Measurements from ENCODE around the gene ADGRF1. TPM values are rescaled to one million over a fixed set of nuclear protein-coding genes. Genes with fewer than 3 reads are reported as not detected.
"Not testable (repeated sequence)": the region's sequence is repeated elsewhere in the genome, so short reads cannot be mapped to it uniquely, and the experiment has no call there.

Gene ADGRF1
- total RNA-seq, 2 donors from 2014 or later = 5.6 to 11.5 TPM

GRCh38 chr6:46998436-46999017, 43.6 kb downstream of the ADGRF1 start:
- DNase-seq (ENCODE audit: low spot score) = no peak
- no peaks in the 10 kb centered on the region for H3K9me3 ChIP-seq
- H3K36me3 ChIP-seq = no peaks in the 10 kb centered on the region
- H3K27me3 ChIP-seq (replicated peaks; ENCODE audit: insufficient read depth) = no peaks in the 10 kb centered on the region
- no peak overlapping the region for H3K27ac ChIP-seq
- WGBS = 92% methylated on average over 1 of the region's 1 CpG
- H3K4me1 ChIP-seq (replicated peaks) = no peaks in the 10 kb centered on the region
- intact Hi-C loops (cut with DNase I) = no loop called here
- H3K4me3 ChIP-seq = no peak overlapping the region
- no peak for TF ChIP-seq POLR2A (IDR thresholded peaks at IDR 0.05)
- no peak for TF ChIP-seq CTCF (IDR thresholded peaks at IDR 0.05)
- TF ChIP-seq POLR2AphosphoS5 (IDR thresholded peaks at IDR 0.05) = no peak

GRCh38 chr6:46997646-46998045, 44.5 kb downstream of the ADGRF1 start:
- H3K4me1 ChIP-seq (replicated peaks) = no peaks in the 10 kb centered on the region
- WGBS = 86% methylated on average over 1 of the region's 1 CpG
- DNase-seq (ENCODE audit: low spot score) = no peak
- intact Hi-C loops (cut with DNase I) = no loop called here
- H3K4me3 ChIP-seq = no peak overlapping the region
- no peaks in the 10 kb centered on the region for H3K9me3 ChIP-seq
- TF ChIP-seq POLR2A (IDR thresholded peaks at IDR 0.05) = no peak
- no peak for TF ChIP-seq POLR2AphosphoS5 (IDR thresholded peaks at IDR 0.05)
- no peak for TF ChIP-seq CTCF (IDR thresholded peaks at IDR 0.05)
- no peaks in the 10 kb centered on the region for H3K36me3 ChIP-seq
- no peak overlapping the region for H3K27ac ChIP-seq
- no peaks in the 10 kb centered on the region for H3K27me3 ChIP-seq (replicated peaks; ENCODE audit: insufficient read depth)

- no peaks in the 10 kb centered on the region for H3K27me3 ChIP-seq (replicated peaks; ENCODE audit: insufficient read depth)
- WGBS = 79% methylated on average over 1 of the region's 1 CpG
- DNase-seq (ENCODE audit: low spot score) = no peak
- intact Hi-C loops (cut with DNase I) = no loop called here
- TF ChIP-seq POLR2A (IDR thresholded peaks at IDR 0.05) (no peak), POLR2AphosphoS5 (IDR thresholded peaks at IDR 0.05) (no peak), CTCF (IDR thresholded peaks at IDR 0.05) (no peak)
- H3K27ac ChIP-seq = no peak overlapping the region
- no peaks in the 10 kb centered on the region for H3K4me1 ChIP-seq (replicated peaks)
- no peaks in the 10 kb centered on the region for H3K36me3 ChIP-seq
- H3K9me3 ChIP-seq = no peaks in the 10 kb centered on the region
- H3K4me3 ChIP-seq = no peak overlapping the region
Measured at GRCh38 chr6:46996860-46997641, 45.1 kb downstream of the ADGRF1 start.

- Histone ChIP-seq H3K4me1 (replicated peaks) (peaks cover 7% of the 10 kb centered on the region), H3K36me3 (no peaks in the 10 kb centered on the region), H3K9me3 (no peaks in the 10 kb centered on the region), H3K4me3 (no peak overlapping the region), H3K27me3 (replicated peaks; ENCODE audit: insufficient read depth) (no peaks in the 10 kb centered on the region), H3K27ac (no peak overlapping the region)
- intact Hi-C loops (cut with DNase I) = no loop called here
- TF ChIP-seq CTCF (IDR thresholded peaks at IDR 0.05) (no peak), POLR2A (IDR thresholded peaks at IDR 0.05) (no peak), POLR2AphosphoS5 (IDR thresholded peaks at IDR 0.05) (no peak)
- no peak for DNase-seq (ENCODE audit: low spot score)
- WGBS = 97% methylated on average over 1 of the region's 1 CpG
Measured at GRCh38 chr6:46994933-46995332, 47.2 kb downstream of the ADGRF1 start.

GRCh38 chr6:46993846-46994245, 48.3 kb downstream of the ADGRF1 start:
- no peak for TF ChIP-seq POLR2AphosphoS5 (IDR thresholded peaks at IDR 0.05)
- no peak for TF ChIP-seq CTCF (IDR thresholded peaks at IDR 0.05)
- no peak for TF ChIP-seq POLR2A (IDR thresholded peaks at IDR 0.05)
- no peak for DNase-seq (ENCODE audit: low spot score)
- Histone ChIP-seq H3K9me3 (no peaks in the 10 kb centered on the region), H3K4me3 (no peak overlapping the region), H3K4me1 (replicated peaks) (peaks cover 8% of the 10 kb centered on the region), H3K27ac (no peak overlapping the region), H3K36me3 (no peaks in the 10 kb centered on the region), H3K27me3 (replicated peaks; ENCODE audit: insufficient read depth) (no peaks in the 10 kb centered on the region)
- intact Hi-C loops (cut with DNase I) = no loop called here
- WGBS = 82% methylated on average over 3 of the region's 3 CpGs

GRCh38 chr6:46992391-46992790, 49.7 kb downstream of the ADGRF1 start:
- H3K27me3 ChIP-seq (replicated peaks; ENCODE audit: insufficient read depth); H3K4me1 ChIP-seq (replicated peaks); H3K4me3 ChIP-seq; H3K36me3 ChIP-seq; H3K9me3 ChIP-seq; DNase-seq (ENCODE audit: low spot score); H3K27ac ChIP-seq; intact Hi-C loops (cut with DNase I): not testable (repeated sequence)
- 75% methylated on average over 2 of the region's 2 CpGs for WGBS

Measured in prostate gland (tissue), 2 donors.